CD14-positive monocyte (primary cell): ENCODE data around the gene FXR2. TPM values are rescaled to one million over a fixed set of nuclear protein-coding genes. Genes with fewer than 3 reads are reported as not detected.
A peak's percentile ranks its signal among the peaks of the same experiment; 100 is the strongest.

Experiments
- DNase-seq, 3 donors: peaks; one replicate each; pipeline ENCODE4 v3.0.0-alpha.2; 2011 to 2022
- H2AFZ ChIP-seq: 2 replicates; pipeline ENCODE4 v1.6.0; 2012; ENCODE audit warnings: mild to moderate bottlenecking, low read depth, low read length, inconsistent platforms; ENCODE audit not compliant: insufficient read depth, poor library complexity, severe bottlenecking
- H3K27ac ChIP-seq, 2 donors: 1 replicate in 1 of 2; 2 replicates in 1 of 2; pipeline ENCODE4 v1.5.1; 2012 to 2013; ENCODE audit warnings: low read length in 2 of 2, control low read depth in 1 of 2, inconsistent platforms in 1 of 2, low read depth in 1 of 2, mild to moderate bottlenecking in 1 of 2
- H3K27me3 ChIP-seq, 2 donors: one replicate each; pipeline versions ENCODE4 v1.6.0 to v1.6.1; 2011 to 2013; ENCODE audit warnings: low read length in 2 of 2; ENCODE audit not compliant: control insufficient read depth in 2 of 2, insufficient read depth in 2 of 2
- H3K36me3 ChIP-seq, 2 donors: replicated peaks in 1 of 2; 1 replicate in 1 of 2; 2 replicates in 1 of 2; pipeline versions ENCODE4 v1.5.1 to v1.6.1; 2012 to 2013; ENCODE audit warnings: low read length in 2 of 2, control low read depth in 1 of 2, inconsistent platforms in 1 of 2, mild to moderate bottlenecking in 1 of 2; ENCODE audit not compliant: insufficient read depth in 2 of 2, control insufficient read depth in 1 of 2
- H3K4me1 ChIP-seq, 2 donors: 1 replicate in 1 of 2; 2 replicates in 1 of 2; pipeline versions ENCODE4 v1.5.1 to v1.6.1; 2012 to 2013; ENCODE audit warnings: low read length in 2 of 2, control low read depth in 1 of 2, inconsistent platforms in 1 of 2, mild to moderate bottlenecking in 1 of 2, moderate library complexity in 1 of 2; ENCODE audit not compliant: insufficient read depth in 2 of 2, control insufficient read depth in 1 of 2
- H3K4me2 ChIP-seq: replicated peaks from 2 replicates; pipeline ENCODE3; 2012; ENCODE audit warnings: low read length, moderate library complexity, mild to moderate bottlenecking; ENCODE audit not compliant: poor library complexity, severe bottlenecking; ENCODE audit errors: extremely low read depth
- H3K4me3 ChIP-seq, 3 experiments: fragments of 200-600 bp in 1 of 3; sonication (generic) in 1 of 3; replicated peaks in 1 of 3; 1 replicate in 2 of 3; 2 replicates in 1 of 3; pipeline ENCODE4 v1.5.1; 2011 to 2013; ENCODE audit warnings: low read length in 3 of 3, mild to moderate bottlenecking in 3 of 3, control low read depth in 2 of 3, low read depth in 2 of 3, inconsistent platforms in 1 of 3, moderate library complexity in 1 of 3
- H3K79me2 ChIP-seq: 2 replicates; pipeline ENCODE4 v1.6.0; 2012; ENCODE audit warnings: mild to moderate bottlenecking, control low read depth, inconsistent platforms, low read length, moderate library complexity; ENCODE audit not compliant: insufficient read depth
- H3K9ac ChIP-seq: 2 replicates; pipeline ENCODE4 v1.6.0; 2017; ENCODE audit warnings: low read length, mild to moderate bottlenecking; ENCODE audit not compliant: insufficient read depth, poor library complexity, severe bottlenecking
- H3K9me3 ChIP-seq, 2 donors: replicated peaks in 1 of 2; 1 replicate in 1 of 2; 2 replicates in 1 of 2; pipeline versions ENCODE4 v1.5.1 to v1.6.1; 2012 to 2013; ENCODE audit warnings: low read length in 2 of 2, control low read depth in 1 of 2; ENCODE audit not compliant: control insufficient read depth in 1 of 2, insufficient read depth in 1 of 2
- H4K20me1 ChIP-seq: 2 replicates; pipeline ENCODE4 v1.6.0; 2012; ENCODE audit warnings: mild to moderate bottlenecking, low read length, control low read depth, moderate library complexity; ENCODE audit not compliant: insufficient read depth
- H3K27ac Mint-ChIP-seq, 7 donors: one replicate each; pipeline ENCODE4 v1.8.0; 2020; ENCODE audit warnings: mild to moderate bottlenecking in 7 of 7, mixed read lengths in 7 of 7, moderate library complexity in 6 of 7, inconsistent platforms in 2 of 7
- H3K27me3 Mint-ChIP-seq, 3 donors: one replicate each; pipeline ENCODE4 v1.8.0; 2021 to 2022; ENCODE audit warnings: low read depth in 3 of 3, mild to moderate bottlenecking in 3 of 3, mixed read lengths in 3 of 3, moderate library complexity in 3 of 3, inconsistent platforms in 1 of 3
- H3K36me3 Mint-ChIP-seq, 2 donors: one replicate each; pipeline ENCODE4 v1.8.0; 2020; ENCODE audit warnings: mixed read lengths in 2 of 2, inconsistent platforms in 1 of 2, mild to moderate bottlenecking in 1 of 2
- H3K4me1 Mint-ChIP-seq: one replicate; pipeline ENCODE4 v1.8.0; 2020; ENCODE audit warnings: mild to moderate bottlenecking, mixed read lengths
- H3K4me3 Mint-ChIP-seq, 2 donors: one replicate each; pipeline ENCODE4 v1.8.0; 2020; ENCODE audit warnings: mild to moderate bottlenecking in 2 of 2, mixed read lengths in 2 of 2, moderate library complexity in 1 of 2
- H3K9me3 Mint-ChIP-seq, 7 donors: one replicate each; pipeline ENCODE4 v1.8.0; 2020 to 2022; ENCODE audit warnings: mixed read lengths in 7 of 7, mild to moderate bottlenecking in 6 of 7, moderate library complexity in 6 of 7, inconsistent platforms in 2 of 7
- WGBS: methylation state at CpG from one replicate; pipeline ENCODE4 v1.1.5; 2013; ENCODE audit warnings: missing lambda C conversion rate; ENCODE audit not compliant: insufficient coverage; 5-methylcytosine and 5-hydroxymethylcytosine counted together
- intact Hi-C, 2 donors: fragments of 100-400 bp; cut with micrococcal nuclease; formaldehyde crosslinking; loops; one replicate each; pipeline versions ENCODE4 v1.15.0 to v1.15.1; 2023
- polyA plus RNA-seq, 3 donors: library from polyadenylated mRNA; depleted of rRNA in 1 of 3; unstranded in 2 of 3; stranded (reverse) in 1 of 3; fragments of 300-500 nt in 2 of 3; fragments of >200 nt in 1 of 3; fragmentation: Illumina TruSeq in 2 of 3; gene quantifications; 1 replicate in 2 of 3; 2 replicates in 1 of 3; pipeline ENCODE4 v1.2.3, GENCODE V29; 2012 to 2021
- TF ChIP-seq, protein P1 (sequence below): fragments of 200-600 bp; IDR thresholded peaks from one replicate; pipeline ENCODE4 v1.8.0; 2022; ENCODE audit warnings: antibody characterized with exemption, mild to moderate bottlenecking

Gene FXR2
- polyA plus RNA-seq, 3 donors = 6.2 to 23.0 (median 9.2) TPM

GRCh38 chr17:7570351-7570750 is 44.3 kb downstream of the FXR2 start:
- H3K27me3 Mint-ChIP-seq = peaks cover 0 to 3% (median 2%) of the 10 kb centered on the region in 3 donors
- intact Hi-C loops = loop anchor here (5.0 to 10.0 kb wide), 3 partner anchors 88 to 246 kb away; partner anchors contain the start of genes NEURL4 (in 1 of the 2), POLR2A (in 1 of the 2), SLC35G6 (in 1 of the 2) and TP53 (in 1 of the 2)

DNA sequence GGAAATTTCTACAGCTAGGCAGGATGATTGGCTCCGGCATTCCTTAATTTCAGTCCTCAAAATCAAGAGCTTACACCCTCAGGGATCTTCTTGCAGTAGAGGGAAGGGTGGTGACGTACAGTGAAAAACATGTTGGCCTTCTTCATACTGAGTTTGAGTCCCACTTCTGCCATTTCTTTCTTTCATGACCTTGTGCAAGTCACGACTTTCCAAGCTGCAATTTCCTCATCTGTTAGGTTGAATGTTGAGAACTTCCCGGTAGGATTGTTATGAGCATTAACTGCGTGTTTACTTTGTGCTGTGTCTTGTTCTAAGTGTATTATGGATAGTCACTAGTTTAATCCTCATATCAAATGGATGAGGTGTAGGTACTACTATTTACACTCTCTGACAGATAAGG is 45.1 kb downstream of the FXR2 start:
- Histone ChIP-seq H3K27ac (no peak overlapping the region), H3K27me3 (no peaks in the 10 kb centered on the region), H3K9ac (no peak overlapping the region), H3K4me3 (no peak overlapping the region), H4K20me1 (peaks cover 24% of the 10 kb centered on the region), H3K9me3 (no peaks in the 10 kb centered on the region), H3K4me1 (peaks cover 16 to 20% of the 10 kb centered on the region in 2 donors), H3K4me2 (no peak overlapping the region), H3K36me3 (peaks cover 60 to 76% of the 10 kb centered on the region in 2 donors), H3K79me2 (peaks cover 79% of the 10 kb centered on the region), H2AFZ (no peak overlapping the region)
- Mint-ChIP-seq H3K4me3 (no peak overlapping the region), H3K27ac (peak overlapping the region in 2 of 7 donors; percentile 2 to 47), H3K4me1 (peaks cover 22% of the 10 kb centered on the region), H3K9me3 (peaks cover 0 to 4% (median 0%) of the 10 kb centered on the region in 7 donors), H3K27me3 (peaks cover 0 to 2% (median 2%) of the 10 kb centered on the region in 3 donors), H3K36me3 (peaks cover 68 to 84% of the 10 kb centered on the region in 2 donors)
- 100% methylated on average over 1 of the region's 5 CpGs for WGBS
- peak in 1 of 3 donors; percentile 2 for DNase-seq
- TF ChIP-seq, protein P1, sequence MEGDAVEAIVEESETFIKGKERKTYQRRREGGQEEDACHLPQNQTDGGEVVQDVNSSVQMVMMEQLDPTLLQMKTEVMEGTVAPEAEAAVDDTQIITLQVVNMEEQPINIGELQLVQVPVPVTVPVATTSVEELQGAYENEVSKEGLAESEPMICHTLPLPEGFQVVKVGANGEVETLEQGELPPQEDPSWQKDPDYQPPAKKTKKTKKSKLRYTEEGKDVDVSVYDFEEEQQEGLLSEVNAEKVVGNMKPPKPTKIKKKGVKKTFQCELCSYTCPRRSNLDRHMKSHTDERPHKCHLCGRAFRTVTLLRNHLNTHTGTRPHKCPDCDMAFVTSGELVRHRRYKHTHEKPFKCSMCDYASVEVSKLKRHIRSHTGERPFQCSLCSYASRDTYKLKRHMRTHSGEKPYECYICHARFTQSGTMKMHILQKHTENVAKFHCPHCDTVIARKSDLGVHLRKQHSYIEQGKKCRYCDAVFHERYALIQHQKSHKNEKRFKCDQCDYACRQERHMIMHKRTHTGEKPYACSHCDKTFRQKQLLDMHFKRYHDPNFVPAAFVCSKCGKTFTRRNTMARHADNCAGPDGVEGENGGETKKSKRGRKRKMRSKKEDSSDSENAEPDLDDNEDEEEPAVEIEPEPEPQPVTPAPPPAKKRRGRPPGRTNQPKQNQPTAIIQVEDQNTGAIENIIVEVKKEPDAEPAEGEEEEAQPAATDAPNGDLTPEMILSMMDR = no peak
- intact Hi-C loops = loop anchor here (10.0 kb wide), 3 partner anchors 135 to 315 kb away; partner anchors contain the start of genes CTDNEP1 (in 1 of the 2), ELP5 (in 1 of the 2), FGF11 (in 1 of the 2) and KCTD11 (in 1 of the 2)

More at GRCh38 chr17:7570351-7570750, 44.3 kb downstream of the FXR2 start:
- H3K4me1 Mint-ChIP-seq = peaks cover 30% of the 10 kb centered on the region
- H3K36me3 Mint-ChIP-seq = peaks cover 69 to 84% of the 10 kb centered on the region in 2 donors
- H3K9me3 Mint-ChIP-seq = peaks cover 0 to 4% (median 0%) of the 10 kb centered on the region in 7 donors
- H3K27me3 ChIP-seq = no peaks in the 10 kb centered on the region
- H3K27ac ChIP-seq = no peak overlapping the region
- H3K79me2 ChIP-seq = peaks cover 79% of the 10 kb centered on the region
- no peak for DNase-seq
- H3K36me3 ChIP-seq = peaks cover 60 to 76% of the 10 kb centered on the region in 2 donors
- no peak overlapping the region for H3K4me2 ChIP-seq
- H3K9me3 ChIP-seq = no peaks in the 10 kb centered on the region
- no peak overlapping the region for H3K9ac ChIP-seq
- H3K4me1 ChIP-seq = peaks cover 23 to 28% of the 10 kb centered on the region in 2 donors
- WGBS = 97% methylated on average over 5 of the region's 10 CpGs
- H4K20me1 ChIP-seq = peaks cover 31% of the 10 kb centered on the region
- TF ChIP-seq, protein P1 = no peak
- no peak overlapping the region for H3K4me3 Mint-ChIP-seq
- H3K27ac Mint-ChIP-seq = peak overlapping the region in 2 of 7 donors; percentile 25 to 89
- no peak overlapping the region for H2AFZ ChIP-seq
- H3K4me3 ChIP-seq = no peak overlapping the region
